Immature natural killer cell (primary cell): ENCODE results near the gene AGXT2. TPM values are rescaled to one million over a fixed set of nuclear protein-coding genes. Genes with fewer than 3 reads are reported as not detected.

Source experiments
- DNase-seq, 3 donors: peaks; one replicate each; pipeline ENCODE4 v3.0.0; 2022; ENCODE audit warnings: mixed read lengths in 1 of 3
- H3K27ac Mint-ChIP-seq, 6 donors: one replicate each; pipeline ENCODE4 v1.8.0; 2020; ENCODE audit warnings: mixed read lengths in 6 of 6, mild to moderate bottlenecking in 5 of 6, inconsistent platforms in 4 of 6, moderate library complexity in 3 of 6
- H3K27me3 Mint-ChIP-seq, 3 donors: one replicate each; pipeline ENCODE4 v1.8.0; 2020 to 2021; ENCODE audit warnings: low read depth in 3 of 3, mild to moderate bottlenecking in 3 of 3, mixed read lengths in 3 of 3, moderate library complexity in 3 of 3, inconsistent platforms in 1 of 3
- H3K36me3 Mint-ChIP-seq, 3 donors: one replicate each; pipeline ENCODE4 v1.8.0; 2020; ENCODE audit warnings: mixed read lengths in 3 of 3, inconsistent platforms in 2 of 3, mild to moderate bottlenecking in 2 of 3
- H3K4me1 Mint-ChIP-seq, 2 donors: one replicate each; pipeline ENCODE4 v1.8.0; 2020; ENCODE audit warnings: inconsistent platforms in 2 of 2, mild to moderate bottlenecking in 2 of 2, mixed read lengths in 2 of 2, moderate library complexity in 1 of 2
- H3K4me3 Mint-ChIP-seq, 5 donors: one replicate each; pipeline ENCODE4 v1.8.0; 2020; ENCODE audit warnings: mild to moderate bottlenecking in 5 of 5, mixed read lengths in 5 of 5, inconsistent platforms in 3 of 5, moderate library complexity in 3 of 5
- H3K9me3 Mint-ChIP-seq, 6 donors: one replicate each; pipeline ENCODE4 v1.8.0; 2020; ENCODE audit warnings: mild to moderate bottlenecking in 6 of 6, mixed read lengths in 6 of 6, inconsistent platforms in 4 of 6, moderate library complexity in 3 of 6
- polyA plus RNA-seq, 3 donors: library from polyadenylated mRNA; unstranded; fragments of 300-500 nt; fragmentation: Illumina TruSeq; gene quantifications; one replicate each; pipeline ENCODE4 v1.2.3, GENCODE V29; 2021

The AGXT2 gene
- polyA plus RNA-seq, 3 donors from 2014 or later: not detected

DNA sequence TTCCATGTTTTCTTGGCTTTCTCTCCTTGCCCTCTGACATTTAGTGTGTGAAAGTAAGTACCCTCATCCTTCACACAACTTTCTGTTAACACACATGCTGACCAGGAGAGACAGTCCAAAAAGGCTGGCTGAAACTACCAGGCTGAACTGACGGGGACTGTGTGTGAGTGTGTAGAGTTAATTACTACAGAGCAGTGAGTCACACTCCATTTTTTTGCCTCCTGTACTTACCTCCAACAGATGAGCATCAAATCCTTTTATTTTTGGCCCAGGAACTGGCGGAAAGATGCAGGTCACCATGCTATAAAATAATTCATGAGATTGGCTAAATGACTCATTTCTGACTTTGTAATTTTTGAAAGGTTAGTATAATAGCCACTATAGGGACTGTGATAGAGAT is 20.2 kb upstream of the AGXT2 start:
- no peak overlapping the region for H3K27ac Mint-ChIP-seq
- no peaks in the 10 kb centered on the region for H3K4me1 Mint-ChIP-seq
- no peak overlapping the region for H3K4me3 Mint-ChIP-seq
- peaks cover 0 to 3% (median under 1%) of the 10 kb centered on the region in 6 donors for H3K9me3 Mint-ChIP-seq
- H3K27me3 Mint-ChIP-seq: peaks cover 2 to 6% (median 5%) of the 10 kb centered on the region in 3 donors
- H3K36me3 Mint-ChIP-seq: no peaks in the 10 kb centered on the region
- DNase-seq: no peak

DNA sequence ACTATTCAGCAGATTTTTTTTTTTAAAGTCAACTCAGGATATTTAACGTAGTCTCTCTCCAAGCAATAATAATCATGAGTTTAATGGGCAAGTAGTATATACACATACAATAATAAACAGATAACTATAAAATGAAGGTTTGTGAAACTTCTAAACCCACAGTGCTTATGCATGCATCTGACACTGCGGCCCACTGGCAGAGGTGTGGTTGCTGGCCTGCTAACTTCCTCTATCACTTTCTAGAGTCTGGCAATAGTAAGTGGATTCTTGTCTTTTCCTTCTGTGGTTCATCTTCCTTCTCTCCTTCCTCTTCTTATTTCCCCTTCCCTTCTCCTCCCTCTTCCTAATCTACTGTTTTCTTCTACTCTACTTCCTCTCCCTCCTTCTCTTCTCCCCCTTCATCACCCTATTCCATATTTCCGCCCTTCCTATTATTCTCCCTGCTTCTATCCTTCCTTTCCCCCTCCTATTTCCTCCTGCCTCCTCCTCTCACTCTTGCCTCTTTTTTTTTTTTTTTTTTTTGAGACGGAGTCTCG is 18.6 kb upstream of the AGXT2 start:
- no peaks in the 10 kb centered on the region for H3K36me3 Mint-ChIP-seq
- H3K4me3 Mint-ChIP-seq: no peak overlapping the region
- H3K4me1 Mint-ChIP-seq: no peaks in the 10 kb centered on the region
- peaks cover 0 to 6% (median 3%) of the 10 kb centered on the region in 3 donors for H3K27me3 Mint-ChIP-seq
- DNase-seq: no peak
- H3K27ac Mint-ChIP-seq: no peak overlapping the region
- H3K9me3 Mint-ChIP-seq: peaks cover 0 to 2% (median 0%) of the 10 kb centered on the region in 6 donors

DNA sequence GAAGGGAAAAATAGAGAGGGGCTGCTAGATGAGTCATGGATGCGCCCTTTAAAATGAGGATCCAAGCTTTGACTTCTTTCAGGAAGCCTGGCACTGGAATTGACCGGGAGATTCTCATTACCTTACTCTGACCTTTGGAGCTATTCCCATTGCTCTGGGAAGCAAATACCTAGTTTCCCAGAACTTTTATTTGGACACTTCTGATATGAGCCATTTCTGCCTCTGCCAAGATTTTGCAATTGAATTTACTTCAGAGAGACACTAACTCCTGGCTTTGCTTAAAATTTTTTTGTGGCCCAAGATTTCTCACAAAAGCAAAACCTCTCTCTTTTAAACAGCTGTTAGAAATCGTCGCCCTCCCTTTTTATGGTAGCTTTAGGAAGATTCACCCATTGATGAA is 15.7 kb upstream of the AGXT2 start:
- no peak for DNase-seq
- Mint-ChIP-seq H3K9me3 (peaks cover 0 to 1% (median 0%) of the 10 kb centered on the region in 6 donors), H3K27me3 (peaks cover 2 to 4% (median 3%) of the 10 kb centered on the region in 3 donors), H3K27ac (no peak overlapping the region), H3K4me1 (no peaks in the 10 kb centered on the region), H3K4me3 (no peak overlapping the region), H3K36me3 (no peaks in the 10 kb centered on the region)

DNA sequence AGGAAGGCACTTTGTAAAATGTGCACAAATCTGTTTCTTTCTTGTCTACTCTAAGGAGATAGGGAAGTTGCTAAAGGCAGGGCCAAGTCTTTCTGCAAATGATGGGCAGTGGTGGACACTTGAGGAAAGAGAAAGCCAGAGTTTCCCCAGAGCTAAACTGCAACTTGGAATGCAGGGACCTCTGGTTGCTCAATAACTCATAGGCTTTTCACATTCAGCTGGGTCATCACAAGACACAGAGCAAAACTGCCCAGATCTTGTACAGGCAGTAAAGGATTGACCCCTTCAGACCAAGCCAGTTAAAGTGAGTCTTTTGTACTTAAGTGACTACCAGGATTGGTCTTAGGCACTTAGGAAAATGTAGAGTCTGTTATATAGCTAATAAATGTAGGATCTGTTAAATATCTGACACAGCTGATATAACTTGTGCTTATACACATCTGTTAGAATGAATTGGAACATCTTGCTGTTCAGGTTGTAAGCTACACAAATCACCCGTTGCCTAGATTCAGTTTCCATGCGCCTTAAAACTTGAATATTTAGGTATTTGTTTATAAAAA is 13.5 kb upstream of the AGXT2 start:
- Mint-ChIP-seq H3K27me3 (peaks cover 2 to 3% (median 3%) of the 10 kb centered on the region in 3 donors), H3K4me3 (no peak overlapping the region), H3K27ac (no peak overlapping the region), H3K9me3 (peaks cover 0 to 1% (median 0%) of the 10 kb centered on the region in 6 donors), H3K4me1 (no peaks in the 10 kb centered on the region), H3K36me3 (no peaks in the 10 kb centered on the region)
- DNase-seq: no peak

DNA sequence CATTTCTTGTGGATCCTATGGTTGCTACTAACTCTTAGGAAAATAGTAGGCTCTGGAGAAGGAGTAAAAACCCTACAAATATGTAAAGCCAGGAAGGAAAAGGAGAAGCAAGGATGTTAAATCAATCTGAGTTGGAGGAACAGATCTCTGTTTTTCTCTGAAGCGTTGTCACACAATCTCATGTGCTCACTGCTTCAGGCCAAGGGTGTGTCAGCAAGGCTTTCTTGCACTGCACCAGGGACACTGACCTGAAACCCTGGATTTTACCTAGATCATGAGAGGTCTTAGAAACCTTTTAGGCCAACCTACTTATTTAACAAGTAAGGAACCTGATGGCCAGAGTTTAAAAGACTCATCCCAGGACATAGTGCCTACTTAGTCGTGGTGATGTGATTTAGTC is 12.5 kb upstream of the AGXT2 start:
- Mint-ChIP-seq H3K4me1 (no peaks in the 10 kb centered on the region), H3K9me3 (no peaks in the 10 kb centered on the region), H3K27me3 (peaks cover 2 to 5% (median 3%) of the 10 kb centered on the region in 3 donors), H3K4me3 (no peak overlapping the region), H3K36me3 (no peaks in the 10 kb centered on the region), H3K27ac (no peak overlapping the region)
- no peak for DNase-seq

DNA sequence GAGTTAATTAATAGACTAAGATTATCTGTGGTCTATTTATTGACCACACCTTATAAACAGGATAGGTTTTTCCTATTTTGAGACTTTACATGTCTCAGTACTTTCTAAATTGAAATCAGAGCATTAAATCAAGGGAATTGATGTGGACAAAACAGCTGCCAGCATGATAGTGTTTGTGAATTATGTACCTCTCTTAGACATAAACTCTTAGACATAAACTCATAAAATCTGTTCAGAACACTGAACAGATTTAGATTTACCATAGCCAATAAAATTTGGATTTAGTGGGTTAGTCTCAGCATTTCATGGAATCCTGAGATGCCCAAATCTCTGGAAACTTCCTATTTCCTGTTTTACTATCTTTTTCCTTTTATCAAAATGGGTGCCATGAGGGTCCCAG is 11.5 kb upstream of the AGXT2 start:
- Mint-ChIP-seq H3K36me3 (no peaks in the 10 kb centered on the region), H3K27ac (no peak overlapping the region), H3K27me3 (peaks cover 0 to 5% (median 2%) of the 10 kb centered on the region in 3 donors), H3K4me1 (no peaks in the 10 kb centered on the region), H3K9me3 (no peaks in the 10 kb centered on the region), H3K4me3 (no peak overlapping the region)
- no peak for DNase-seq

DNA sequence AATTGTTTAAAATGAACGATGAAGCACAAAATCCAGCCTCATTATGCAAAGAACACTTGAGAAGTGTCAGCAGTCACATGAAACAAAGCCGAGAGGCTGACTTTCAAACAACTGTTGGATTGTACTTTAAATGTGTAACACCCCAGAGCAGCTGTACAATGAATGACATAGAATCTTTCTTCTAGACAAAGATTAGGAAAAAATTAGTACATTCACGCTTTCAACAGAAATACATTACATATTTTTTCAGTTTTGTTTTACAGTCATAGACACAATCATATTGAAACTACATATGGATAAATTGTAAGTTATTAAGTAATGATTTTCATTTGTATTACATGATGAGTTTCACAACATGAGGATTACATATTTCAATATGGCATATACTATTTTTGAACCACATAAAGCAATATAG is 10.6 kb upstream of the AGXT2 start:
- Mint-ChIP-seq H3K4me3 (no peak overlapping the region), H3K27ac (no peak overlapping the region), H3K27me3 (peaks cover 0 to 5% (median 2%) of the 10 kb centered on the region in 3 donors), H3K9me3 (no peaks in the 10 kb centered on the region), H3K36me3 (no peaks in the 10 kb centered on the region), H3K4me1 (no peaks in the 10 kb centered on the region)
- no peak for DNase-seq

DNA sequence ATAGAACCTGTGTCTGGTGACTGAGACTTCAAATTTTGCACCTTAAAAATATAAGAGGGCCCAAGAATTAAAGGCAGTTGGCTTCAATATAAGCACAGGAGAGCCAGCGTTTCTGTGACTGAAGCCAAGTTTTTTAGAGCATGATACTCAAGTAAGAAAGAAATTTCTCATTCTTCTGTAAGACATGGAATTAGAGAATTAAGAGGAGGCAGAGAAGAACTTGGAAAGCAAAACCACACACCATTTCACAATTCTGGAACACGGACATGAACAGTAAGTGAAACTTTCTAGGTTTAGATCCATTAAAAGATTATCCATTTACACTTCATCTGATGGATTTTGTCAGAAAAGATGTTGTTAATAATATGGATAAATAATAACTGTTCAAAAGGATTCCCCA is 8.9 kb upstream of the AGXT2 start:
- H3K4me1 Mint-ChIP-seq: no peaks in the 10 kb centered on the region
- H3K27me3 Mint-ChIP-seq: peaks cover 0 to 5% (median 4%) of the 10 kb centered on the region in 3 donors
- no peak for DNase-seq
- H3K36me3 Mint-ChIP-seq: no peaks in the 10 kb centered on the region
- H3K4me3 Mint-ChIP-seq: no peak overlapping the region
- no peak overlapping the region for H3K27ac Mint-ChIP-seq
- no peaks in the 10 kb centered on the region for H3K9me3 Mint-ChIP-seq

DNA sequence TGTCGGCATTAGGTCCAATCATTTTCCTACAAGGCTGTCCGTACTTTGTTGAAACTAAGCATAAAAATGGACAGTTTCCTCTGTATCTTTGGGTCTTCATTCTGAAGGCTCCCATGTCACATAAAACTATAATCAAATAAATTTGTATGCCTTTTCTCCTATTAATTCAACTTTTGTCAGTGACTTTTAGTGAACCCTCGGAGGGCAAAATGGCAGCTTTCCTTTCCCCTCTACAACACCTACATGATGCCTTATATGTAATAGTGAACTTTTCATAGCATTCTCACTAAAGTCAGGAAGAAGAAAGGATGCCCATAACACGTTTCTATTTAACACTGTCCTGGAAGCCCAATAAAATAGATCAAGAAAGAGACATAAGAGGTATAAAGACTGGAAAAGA is 5.1 kb upstream of the AGXT2 start:
- H3K36me3 Mint-ChIP-seq: no peaks in the 10 kb centered on the region
- peaks cover 0 to 6% (median 4%) of the 10 kb centered on the region in 3 donors for H3K27me3 Mint-ChIP-seq
- peaks cover 0 to 3% (median 0%) of the 10 kb centered on the region in 6 donors for H3K9me3 Mint-ChIP-seq
- H3K4me3 Mint-ChIP-seq: no peak overlapping the region
- DNase-seq: no peak
- no peak overlapping the region for H3K27ac Mint-ChIP-seq
- H3K4me1 Mint-ChIP-seq: no peaks in the 10 kb centered on the region

DNA sequence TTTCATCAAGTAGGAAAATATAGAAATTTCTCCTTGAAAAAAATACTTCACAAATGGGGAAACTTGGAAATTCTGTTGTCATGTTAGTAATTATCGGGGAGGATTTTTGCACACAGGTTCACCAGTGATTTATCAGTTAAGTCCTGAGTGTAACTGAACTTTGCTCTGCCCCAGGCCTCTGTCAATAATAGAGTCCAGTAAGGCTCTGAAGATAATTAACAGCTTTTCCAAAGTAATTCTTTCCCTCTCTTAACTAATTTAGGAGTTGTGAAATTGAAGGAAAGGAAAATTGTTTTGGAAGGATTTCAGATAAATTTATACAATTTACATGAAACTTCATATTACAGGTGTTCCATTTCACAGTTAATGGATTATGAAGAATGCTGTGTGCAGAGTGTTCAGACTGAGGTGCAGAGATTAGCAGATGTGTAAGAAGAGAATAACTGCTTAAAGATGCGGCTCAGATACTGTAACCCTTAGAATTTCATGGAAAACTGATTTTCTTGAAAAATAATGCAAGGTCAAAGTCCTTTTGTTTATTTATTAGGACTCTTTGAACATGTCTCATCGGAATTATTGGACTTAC is 2.9 kb upstream of the AGXT2 start:
- Mint-ChIP-seq H3K9me3 (peaks cover 0 to 3% (median 0%) of the 10 kb centered on the region in 6 donors), H3K36me3 (no peaks in the 10 kb centered on the region), H3K27ac (no peak overlapping the region), H3K27me3 (peaks cover 2 to 6% (median 4%) of the 10 kb centered on the region in 3 donors), H3K4me1 (no peaks in the 10 kb centered on the region), H3K4me3 (no peak overlapping the region)
- DNase-seq: no peak

DNA sequence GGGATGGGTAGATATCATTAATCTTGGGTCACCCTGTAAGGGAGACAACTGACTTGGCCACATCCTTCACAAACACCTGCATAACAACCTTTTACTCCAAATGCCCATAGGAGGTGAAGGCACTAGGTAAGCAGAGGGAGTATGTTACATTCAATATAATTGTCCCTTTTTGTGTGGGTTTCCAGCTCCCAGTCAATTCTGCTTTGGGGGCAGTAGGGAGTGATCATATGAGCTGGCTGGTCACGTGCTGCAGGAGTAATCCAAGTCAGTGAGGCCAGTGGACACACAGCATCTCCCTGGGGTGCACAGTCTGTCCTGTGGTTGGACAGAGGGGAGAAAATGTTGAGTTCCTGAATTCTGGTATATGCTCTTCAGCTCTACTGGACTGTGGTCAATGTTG is 1.2 kb upstream of the AGXT2 start:
- H3K36me3 Mint-ChIP-seq: no peaks in the 10 kb centered on the region
- no peaks in the 10 kb centered on the region for H3K4me1 Mint-ChIP-seq
- H3K27ac Mint-ChIP-seq: no peak overlapping the region
- DNase-seq: no peak
- peaks cover 2 to 11% (median 6%) of the 10 kb centered on the region in 3 donors for H3K27me3 Mint-ChIP-seq
- no peak overlapping the region for H3K4me3 Mint-ChIP-seq
- peaks cover 0 to 3% (median 0%) of the 10 kb centered on the region in 6 donors for H3K9me3 Mint-ChIP-seq

DNA sequence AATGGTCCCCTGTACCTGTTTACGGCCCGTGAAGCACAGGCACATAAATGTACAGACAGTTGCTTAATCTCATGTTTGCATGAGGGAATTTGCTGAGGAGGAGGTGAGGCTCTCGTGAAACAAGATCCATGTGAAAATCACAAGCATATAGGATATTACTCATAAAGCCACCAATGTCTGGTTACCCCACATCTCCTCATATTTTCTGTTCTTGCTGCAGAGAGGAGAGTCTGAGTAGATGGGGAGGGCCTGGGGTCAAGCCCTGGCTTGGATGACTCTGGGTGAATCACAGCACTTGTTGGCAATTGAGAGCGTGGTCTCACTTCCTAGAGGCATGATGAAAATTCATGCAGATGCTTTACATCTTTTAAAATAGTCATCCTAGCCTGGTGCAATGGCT is 975 bp downstream of the AGXT2 start:
- Mint-ChIP-seq H3K27me3 (peaks cover 2 to 11% (median 8%) of the 10 kb centered on the region in 3 donors), H3K27ac (no peak overlapping the region), H3K4me3 (no peak overlapping the region), H3K4me1 (no peaks in the 10 kb centered on the region), H3K9me3 (peaks cover 0 to 3% (median 0%) of the 10 kb centered on the region in 6 donors), H3K36me3 (no peaks in the 10 kb centered on the region)
- DNase-seq: no peak

DNA sequence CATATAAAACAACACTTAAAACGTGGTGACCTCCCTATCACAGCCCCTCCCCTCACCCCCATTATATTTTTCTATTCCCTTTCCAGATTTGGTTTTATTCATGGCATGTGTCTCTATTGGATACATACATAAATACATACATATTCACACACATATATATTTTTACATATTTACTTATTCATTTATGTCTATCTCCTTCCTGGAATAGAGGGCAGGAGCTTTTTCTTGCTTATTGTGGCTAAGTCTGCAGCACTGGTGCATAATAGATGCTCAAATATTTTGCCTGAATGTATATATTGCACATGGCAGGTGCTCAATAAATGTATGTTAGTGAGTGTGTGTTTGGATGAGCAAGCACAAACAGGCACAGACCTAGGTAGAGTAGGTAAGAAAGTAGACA is 2.5 kb downstream of the AGXT2 start:
- Mint-ChIP-seq H3K4me3 (no peak overlapping the region), H3K27me3 (peaks cover 4 to 14% (median 6%) of the 10 kb centered on the region in 3 donors)

DNA sequence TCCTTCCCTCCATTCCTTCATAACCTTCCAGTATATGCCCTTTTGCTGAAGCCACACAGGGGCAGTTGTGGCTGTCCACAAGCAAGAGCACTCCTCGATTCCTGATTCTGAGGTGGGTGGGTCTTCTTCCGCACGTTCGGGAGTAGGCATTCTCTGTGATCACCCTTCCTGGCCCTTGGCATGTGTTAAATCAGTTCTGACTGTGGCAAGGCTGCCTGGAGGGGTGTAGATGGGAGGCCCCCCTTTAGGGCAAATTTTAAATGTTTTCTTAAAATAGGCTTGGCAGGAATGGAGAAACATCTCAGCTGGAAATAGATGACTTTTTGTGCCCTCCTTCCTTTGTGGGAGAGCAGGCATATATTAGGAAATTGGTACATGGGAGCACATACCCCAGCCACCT is 3.1 kb downstream of the AGXT2 start:
- DNase-seq: no peak
- peaks cover 4 to 14% (median 6%) of the 10 kb centered on the region in 3 donors for H3K27me3 Mint-ChIP-seq
- H3K27ac Mint-ChIP-seq: no peak overlapping the region
- H3K4me3 Mint-ChIP-seq: no peak overlapping the region
- H3K4me1 Mint-ChIP-seq: no peaks in the 10 kb centered on the region
- H3K36me3 Mint-ChIP-seq: no peaks in the 10 kb centered on the region
- H3K9me3 Mint-ChIP-seq: peaks cover 0 to 3% (median 0%) of the 10 kb centered on the region in 6 donors

More for the DNA sequence above, 2.5 kb downstream of the AGXT2 start:
- Mint-ChIP-seq H3K9me3 (peaks cover 0 to 3% (median 0%) of the 10 kb centered on the region in 6 donors), H3K4me1 (no peaks in the 10 kb centered on the region), H3K36me3 (no peaks in the 10 kb centered on the region), H3K27ac (no peak overlapping the region)
- no peak for DNase-seq
